SK-N-SH treated with all-trans-retinoic acid at 6 μM for 48 hours (cell line): ENCODE results near the gene SLC2A4RG.
A peak's percentile ranks its signal among the peaks of the same experiment; 100 is the strongest.

Experiments
- ATAC-seq: fragments of 200-7000 bp; cut with Tn5 transposase; 3 replicates; pipeline ENCODE4 v1.9.1; 2020; ENCODE audit warnings: mild to moderate bottlenecking, moderate library complexity
- CREB5 ChIP-seq: fragments of 250-450 bp; sonication (Bioruptor Pico); IDR thresholded peaks from 2 replicates; pipeline ENCODE4 v1.5.1; 2020; ENCODE audit warnings: low read depth, mild to moderate bottlenecking, moderate library complexity
- CSDC2 ChIP-seq: fragments of 250-450 bp; sonication (Bioruptor Pico); IDR thresholded peaks from 2 replicates; pipeline ENCODE4 v1.5.0; 2020; ENCODE audit warnings: mild to moderate bottlenecking, moderate library complexity
- CSRNP3 ChIP-seq: fragments of 250-450 bp; sonication (Bioruptor Pico); IDR thresholded peaks from 2 replicates; pipeline ENCODE4 v1.5.1; 2021; ENCODE audit warnings: mild to moderate bottlenecking, moderate library complexity
- ISL1 ChIP-seq: fragments of 250-450 bp; sonication (Bioruptor Pico); IDR thresholded peaks from 2 replicates; pipeline ENCODE4 v2.1.2; 2022; ENCODE audit warnings: mild to moderate bottlenecking, moderate library complexity
- OSR1 ChIP-seq: fragments of 250-450 bp; sonication (Bioruptor Pico); IDR thresholded peaks from 2 replicates; pipeline ENCODE4 v1.8.0; 2022; ENCODE audit warnings: moderate library complexity, mild to moderate bottlenecking, inconsistent platforms
- PATZ1 ChIP-seq: fragments of 250-450 bp; sonication (Bioruptor Pico); IDR thresholded peaks from 2 replicates; pipeline ENCODE4 v1.8.0; 2020; ENCODE audit warnings: mild to moderate bottlenecking, moderate library complexity, borderline replicate concordance
- POU6F1 ChIP-seq: fragments of 250-450 bp; sonication (Bioruptor Pico); IDR thresholded peaks from 2 replicates; pipeline ENCODE4 v1.8.0; 2021; ENCODE audit warnings: low read depth, mild to moderate bottlenecking, moderate library complexity, borderline replicate concordance
- RARB ChIP-seq: fragments of 250-450 bp; sonication (Bioruptor Pico); IDR thresholded peaks from 2 replicates; pipeline ENCODE4 v1.8.0; 2021; ENCODE audit warnings: mild to moderate bottlenecking, moderate library complexity
- TCF4 ChIP-seq: fragments of 250-450 bp; sonication (Bioruptor Pico); IDR thresholded peaks from 2 replicates; pipeline ENCODE4 v1.8.0; 2021; ENCODE audit warnings: mild to moderate bottlenecking, moderate library complexity, borderline replicate concordance
- TOX ChIP-seq: fragments of 250-450 bp; sonication (Bioruptor Pico); IDR thresholded peaks from 2 replicates; pipeline ENCODE4 v1.8.0; 2021; ENCODE audit warnings: mild to moderate bottlenecking, moderate library complexity, borderline replicate concordance
- TSHZ2 ChIP-seq: fragments of 250-450 bp; sonication (Bioruptor Pico); IDR thresholded peaks from 2 replicates; pipeline ENCODE4 v1.5.0; 2020; ENCODE audit warnings: mild to moderate bottlenecking, moderate library complexity
- ZFP30 ChIP-seq: fragments of 450-650 bp; formaldehyde crosslinking; IDR thresholded peaks from 2 replicates; pipeline ENCODE4 v1.5.0; 2022; ENCODE audit warnings: mild to moderate bottlenecking, moderate library complexity
- ZNF565 ChIP-seq: fragments of 450-650 bp; formaldehyde crosslinking; conservative IDR thresholded peaks from 2 replicates; pipeline ENCODE4 v1.5.0; 2020; ENCODE audit warnings: low read depth, mild to moderate bottlenecking, moderate library complexity

SLC2A4RG gene

GRCh38 chr20:63745961-63746731 is 6.6 kb downstream of the SLC2A4RG start:
- TF ChIP-seq TCF4 (CRISPR knock-in tag) (no peak), OSR1 (CRISPR knock-in tag) (no peak), TSHZ2 (no peak), TOX (CRISPR knock-in tag) (no peak), PATZ1 (CRISPR knock-in tag) (no peak), POU6F1 (CRISPR knock-in tag) (no peak), CSRNP3 (CRISPR knock-in tag) (no peak)
- ATAC-seq, result peak; percentile 31

- ATAC-seq, result peak; percentile 12; the same call in 2 of the 3 replicates
- TF ChIP-seq ISL1 (CRISPR knock-in tag) (no peak), CSDC2 (CRISPR knock-in tag) (no peak), RARB (CRISPR knock-in tag) (no peak), TOX (CRISPR knock-in tag) (no peak), TCF4 (CRISPR knock-in tag) (no peak), POU6F1 (CRISPR knock-in tag) (no peak), CREB5 (no peak), ZNF565 (CRISPR knock-in tag) (no peak), TSHZ2 (no peak), ZFP30 (CRISPR knock-in tag) (no peak), OSR1 (CRISPR knock-in tag) (no peak)
- TF ChIP-seq, all 23 proteins: peak for 0
These were observed 7.3 kb downstream of the SLC2A4RG start for GRCh38 chr20:63746751-63747315.
